ENCODE data around the gene ATP5MK. TPM values are rescaled to one million over a fixed set of nuclear protein-coding genes. Genes with fewer than 3 reads are reported as not detected.

Gene ATP5MK, protein sequence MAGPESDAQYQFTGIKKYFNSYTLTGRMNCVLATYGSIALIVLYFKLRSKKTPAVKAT
- total RNA-seq: 180 TPM

DNA sequence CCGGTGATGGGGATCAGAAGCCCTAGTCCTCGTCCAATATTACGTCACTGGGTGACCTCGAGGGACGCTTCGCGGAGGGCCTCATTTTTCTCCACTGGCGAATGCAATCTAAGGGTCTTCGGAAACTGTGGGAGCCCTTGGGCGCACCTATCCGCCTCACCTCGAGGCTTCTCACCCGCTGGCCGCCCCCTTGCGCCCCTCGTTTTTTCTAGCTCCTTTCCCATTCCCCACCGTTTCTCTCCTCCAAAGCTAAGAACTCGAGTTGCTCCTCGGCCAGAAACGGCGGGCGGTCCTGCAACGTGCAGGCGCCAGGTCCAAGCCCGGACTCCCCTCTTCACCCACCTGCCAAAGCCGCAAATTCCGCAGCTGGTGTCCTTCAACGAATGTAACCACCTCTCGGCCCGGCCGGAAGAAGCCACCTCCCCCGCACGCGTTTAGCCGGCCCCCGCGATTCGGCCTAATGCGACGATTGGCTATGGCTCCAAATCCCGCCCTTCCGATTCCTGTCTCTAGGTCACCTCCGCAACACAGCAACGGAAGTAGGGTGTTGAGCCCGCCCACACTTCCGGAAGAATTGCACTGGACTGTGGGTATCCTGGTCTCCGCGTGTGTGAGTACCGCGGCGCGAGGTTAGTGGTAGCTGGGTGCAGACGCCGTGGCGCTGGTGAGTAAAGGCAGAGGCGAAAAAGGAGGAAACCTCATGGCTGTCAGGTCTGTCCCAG lies at the start of gene ATP5MK, which contains the start of gene PDCD11:
Gene ATP5MK, minus strand, starts transcription at position 409 of the 722 bp plus-strand sequence. CDS start 4,018 bp downstream, outside the sequence.
Gene PDCD11, plus strand, starts transcription at position 560 of the 722 bp plus-strand sequence. CDS start 1,801 bp downstream, outside the sequence.
- peak in 1 of 2 donors; percentile 98 for DNase-seq (ENCODE audit: extremely low spot score in 2 of 2)
- peak in 1 of 2 donors; percentile 9 for TF ChIP-seq POLR2A (IDR thresholded peaks at IDR 0.05)
- TF ChIP-seq CTCF (IDR thresholded peaks at IDR 0.05): no peak
- peak; percentile 88 to 97 for TF ChIP-seq POLR2AphosphoS5 (IDR thresholded peaks at IDR 0.05; ENCODE audit: insufficient read depth in 1 of 2, low read depth in 1 of 2)
- no peaks in the 10 kb centered on the region for H3K27me3 ChIP-seq
- H3K4me1 ChIP-seq: peaks cover 43% of the 10 kb centered on the region
- no peaks in the 10 kb centered on the region for H3K9me3 ChIP-seq
- intact Hi-C loops (cut with DNase I): no loop called here
- peak within 1 kb of the TSS; percentile 76 for H3K27ac ChIP-seq
- H3K36me3 ChIP-seq: peaks cover 0 to 39% of the 10 kb centered on the region in 2 donors
- H3K4me3 ChIP-seq: peak within 1 kb of the TSS; percentile 68 to 79

- TF ChIP-seq POLR2AphosphoS5 (IDR thresholded peaks at IDR 0.05; ENCODE audit: insufficient read depth in 1 of 2, low read depth in 1 of 2) (no peak), POLR2A (IDR thresholded peaks at IDR 0.05) (no peak)
- Histone ChIP-seq H3K9me3 (no peaks in the 10 kb centered on the region), H3K27ac (peak overlapping the region; percentile 89), H3K36me3 (peaks cover 0 to 74% of the 10 kb centered on the region in 2 donors), H3K4me3 (no peak overlapping the region), H3K27me3 (no peaks in the 10 kb centered on the region), H3K4me1 (peaks cover 81% of the 10 kb centered on the region)
- intact Hi-C loops (cut with DNase I): no loop called here
- no peak for DNase-seq (ENCODE audit: extremely low spot score in 2 of 2)
These were observed 49.1 kb upstream of the ATP5MK start for GRCh38 chr10:103445366-103445765.

- TF ChIP-seq POLR2AphosphoS5 (IDR thresholded peaks at IDR 0.05; ENCODE audit: insufficient read depth in 1 of 2, low read depth in 1 of 2) (no peak), CTCF (IDR thresholded peaks at IDR 0.05) (no peak), POLR2A (IDR thresholded peaks at IDR 0.05) (no peak)
- DNase-seq (ENCODE audit: extremely low spot score in 2 of 2): no peak
- Histone ChIP-seq H3K4me3 (no peak overlapping the region), H3K36me3 (peaks cover 0 to 75% of the 10 kb centered on the region in 2 donors), H3K27me3 (no peaks in the 10 kb centered on the region), H3K27ac (peak overlapping the region; percentile 89), H3K9me3 (no peaks in the 10 kb centered on the region), H3K4me1 (peaks cover 72% of the 10 kb centered on the region)
- intact Hi-C loops (cut with DNase I): no loop called here
These were observed 48.2 kb upstream of the ATP5MK start for GRCh38 chr10:103444478-103444877.

GRCh38 chr10:103443475-103444185 lies 47.4 kb upstream of the ATP5MK start:
- H3K9me3 ChIP-seq: no peaks in the 10 kb centered on the region
- peak overlapping the region; percentile 89 for H3K27ac ChIP-seq
- no peak for DNase-seq (ENCODE audit: extremely low spot score in 2 of 2)
- H3K4me1 ChIP-seq: peaks cover 64% of the 10 kb centered on the region
- peaks cover 0 to 77% of the 10 kb centered on the region in 2 donors for H3K36me3 ChIP-seq
- no peak overlapping the region for H3K4me3 ChIP-seq
- TF ChIP-seq CTCF (IDR thresholded peaks at IDR 0.05) (no peak), POLR2AphosphoS5 (IDR thresholded peaks at IDR 0.05; ENCODE audit: insufficient read depth in 1 of 2, low read depth in 1 of 2) (no peak), POLR2A (IDR thresholded peaks at IDR 0.05) (no peak)
- intact Hi-C loops (cut with DNase I): no loop called here
- no peaks in the 10 kb centered on the region for H3K27me3 ChIP-seq

GRCh38 chr10:103442031-103442461 lies 45.8 kb upstream of the ATP5MK start:
- H3K27ac ChIP-seq: peak overlapping the region; percentile 89
- TF ChIP-seq CTCF (IDR thresholded peaks at IDR 0.05): no peak
- peak in 1 of 2 donors; percentile 27 for TF ChIP-seq POLR2AphosphoS5 (IDR thresholded peaks at IDR 0.05; ENCODE audit: insufficient read depth in 1 of 2, low read depth in 1 of 2)
- TF ChIP-seq POLR2A (IDR thresholded peaks at IDR 0.05): no peak
- H3K4me1 ChIP-seq: peaks cover 48% of the 10 kb centered on the region
- H3K36me3 ChIP-seq: peaks cover 0 to 78% of the 10 kb centered on the region in 2 donors
- no peaks in the 10 kb centered on the region for H3K27me3 ChIP-seq
- no peak for DNase-seq (ENCODE audit: extremely low spot score in 2 of 2)
- intact Hi-C loops (cut with DNase I): no loop called here
- H3K4me3 ChIP-seq: no peak overlapping the region
- H3K9me3 ChIP-seq: no peaks in the 10 kb centered on the region

Measured in vagina (tissue), 2 donors.